GM06990 (cell line): ENCODE measurements around the gene TRMT10A.

Source experiments
- DNase-seq: peaks from one replicate; pipeline ENCODE4 v3.0.0-alpha.2; 2011; ENCODE audit not compliant: insufficient read length; ENCODE audit errors: extremely low read depth
- H3K27me3 ChIP-seq: replicated peaks from 2 replicates; pipeline ENCODE4 v1.6.0; 2011; ENCODE audit warnings: low read length; ENCODE audit not compliant: control insufficient read depth, insufficient read depth
- H3K36me3 ChIP-seq: 2 replicates; pipeline ENCODE4 v1.5.1; 2011; ENCODE audit warnings: low read length; ENCODE audit not compliant: control insufficient read depth, insufficient read depth
- H3K4me3 ChIP-seq: replicated peaks from 2 replicates; pipeline ENCODE4 v1.5.1; 2011; ENCODE audit warnings: low read depth, mild to moderate bottlenecking, control low read depth, low read length
- CTCF ChIP-seq: IDR thresholded peaks from 2 replicates; pipeline ENCODE4 v1.5.1; 2011; ENCODE audit warnings: low read length, control low read depth, mild to moderate bottlenecking, inconsistent platforms; ENCODE audit not compliant: insufficient read depth, poor library complexity, severe bottlenecking

The TRMT10A gene

GRCh38 chr4:99573735-99574368 is 10.0 kb upstream of the TRMT10A start:
- DNase-seq, result no peak
- TF ChIP-seq CTCF, result no peak
- no peaks in the 10 kb centered on the region for H3K27me3 ChIP-seq
- H3K36me3 ChIP-seq, result no peaks in the 10 kb centered on the region
- no peak overlapping the region for H3K4me3 ChIP-seq

- TF ChIP-seq CTCF, result no peak
- no peaks in the 10 kb centered on the region for H3K36me3 ChIP-seq
- H3K4me3 ChIP-seq, result no peak overlapping the region
- no peak for DNase-seq
- H3K27me3 ChIP-seq, result no peaks in the 10 kb centered on the region
These were observed 8.8 kb upstream of the TRMT10A start for GRCh38 chr4:99572527-99573240.

GRCh38 chr4:99571883-99572282 is 8.0 kb upstream of the TRMT10A start:
- H3K36me3 ChIP-seq, result no peaks in the 10 kb centered on the region
- H3K27me3 ChIP-seq, result no peaks in the 10 kb centered on the region
- no peak for TF ChIP-seq CTCF
- no peak for DNase-seq
- no peak overlapping the region for H3K4me3 ChIP-seq

- no peak overlapping the region for H3K4me3 ChIP-seq
- H3K36me3 ChIP-seq, result no peaks in the 10 kb centered on the region
- no peaks in the 10 kb centered on the region for H3K27me3 ChIP-seq
- no peak for DNase-seq
- no peak for TF ChIP-seq CTCF
These were observed 1.1 kb upstream of the TRMT10A start for GRCh38 chr4:99564921-99565320.

- Histone ChIP-seq H3K27me3 (no peaks in the 10 kb centered on the region), H3K36me3 (no peaks in the 10 kb centered on the region), H3K4me3 (no peak overlapping the region)
- DNase-seq, result no peak
- TF ChIP-seq CTCF, result no peak
These were observed 11.0 kb downstream of the TRMT10A start for GRCh38 chr4:99552872-99553271.
